GM18511 (cell line): ENCODE measurements around the gene FGF3.

Experiments used
- ATAC-seq: cut with Tn5 transposase; IDR thresholded peaks from one replicate; pipeline ENCODE4 v1.9.1; 2021; ENCODE audit warnings: mild to moderate bottlenecking, moderate library complexity; ENCODE audit not compliant: unreplicated experiment

The FGF3 gene

GRCh38 chr11:69825941-69826340 is 6.7 kb upstream of the FGF3 start:
- no peak for ATAC-seq

GRCh38 chr11:69825037-69825834 is 6.0 kb upstream of the FGF3 start:
- ATAC-seq: no peak

GRCh38 chr11:69823641-69824265 is 4.5 kb upstream of the FGF3 start:
- no peak for ATAC-seq

- no peak for ATAC-seq
Measured at GRCh38 chr11:69822676-69823494, 3.7 kb upstream of the FGF3 start.

GRCh38 chr11:69821511-69822040 is 2.4 kb upstream of the FGF3 start:
- ATAC-seq: no peak

- ATAC-seq: no peak
Measured at GRCh38 chr11:69820441-69820840, 1.2 kb upstream of the FGF3 start.

GRCh38 chr11:69819541-69820070 is 390 bp upstream of the FGF3 start:
- ATAC-seq: no peak

GRCh38 chr11:69818231-69818602 is 999 bp downstream of the FGF3 start:
- no peak for ATAC-seq

- no peak for ATAC-seq
Measured at GRCh38 chr11:69817265-69818230, 1.7 kb downstream of the FGF3 start.

- no peak for ATAC-seq
Measured at GRCh38 chr11:69816671-69817070, 2.5 kb downstream of the FGF3 start.

- no peak for ATAC-seq
Measured at GRCh38 chr11:69815973-69816372, 3.2 kb downstream of the FGF3 start.

- no peak for ATAC-seq
Measured at GRCh38 chr11:69814902-69815301, 4.3 kb downstream of the FGF3 start.

GRCh38 chr11:69814411-69814810 is 4.8 kb downstream of the FGF3 start:
- no peak for ATAC-seq

GRCh38 chr11:69813839-69814238 is 5.4 kb downstream of the FGF3 start:
- ATAC-seq: no peak

- ATAC-seq: no peak
Measured at GRCh38 chr11:69812946-69813345, 6.3 kb downstream of the FGF3 start.

GRCh38 chr11:69812256-69812655 is 7.0 kb downstream of the FGF3 start:
- ATAC-seq: no peak

- no peak for ATAC-seq
Measured at GRCh38 chr11:69811431-69811830, 7.8 kb downstream of the FGF3 start.

- no peak for ATAC-seq
Measured at GRCh38 chr11:69810289-69811118, 8.7 kb downstream of the FGF3 start.

GRCh38 chr11:69808667-69809086 is 10.5 kb downstream of the FGF3 start:
- ATAC-seq: no peak
